IPS-18c (cell line): ENCODE results near the gene YWHAQ.
A peak's percentile ranks its signal among the peaks of the same experiment; 100 is the strongest.

Source experiments
- H3K4me3 ChIP-seq: 2 replicates; pipeline ENCODE4 v1.7.0; 2013; ENCODE audit warnings: low read depth, mild to moderate bottlenecking, low read length, moderate library complexity; ENCODE audit not compliant: insufficient read depth
- H3K9me3 ChIP-seq: one replicate; pipeline ENCODE4 v1.6.1; 2013; ENCODE audit warnings: mild to moderate bottlenecking, low read length, moderate library complexity; ENCODE audit not compliant: control insufficient read depth, insufficient read depth

YWHAQ gene

GRCh38 chr2:9630736-9631552 lies at the start of gene YWHAQ:
Gene YWHAQ (minus strand): TSS chr2:9630997. CDS start chr2:9630452, 545 bp downstream.
- Histone ChIP-seq H3K4me3 (peak within 1 kb of the TSS; percentile 94), H3K9me3 (no peaks in the 10 kb centered on the region)

- no peaks in the 10 kb centered on the region for H3K9me3 ChIP-seq
- no peak overlapping the region for H3K4me3 ChIP-seq
These were observed 49.3 kb upstream of the YWHAQ start for GRCh38 chr2:9680082-9680481.

- Histone ChIP-seq H3K9me3 (peaks cover 2% of the 10 kb centered on the region), H3K4me3 (no peak overlapping the region)
These were observed 48.4 kb upstream of the YWHAQ start for GRCh38 chr2:9679218-9679617.

GRCh38 chr2:9678544-9678943 lies 47.7 kb upstream of the YWHAQ start:
- peaks cover 2% of the 10 kb centered on the region for H3K9me3 ChIP-seq
- no peak overlapping the region for H3K4me3 ChIP-seq

GRCh38 chr2:9675415-9676351 lies 44.9 kb upstream of the YWHAQ start:
- H3K4me3 ChIP-seq, result no peak overlapping the region

GRCh38 chr2:9674891-9675414 lies 44.2 kb upstream of the YWHAQ start:
- no peak overlapping the region for H3K4me3 ChIP-seq

More at GRCh38 chr2:9675415-9676351, 44.9 kb upstream of the YWHAQ start:
- peaks cover 2% of the 10 kb centered on the region for H3K9me3 ChIP-seq

GRCh38 chr2:9673914-9674481 lies 43.2 kb upstream of the YWHAQ start:
- H3K9me3 ChIP-seq, result peaks cover 2% of the 10 kb centered on the region

More at GRCh38 chr2:9674891-9675414, 44.2 kb upstream of the YWHAQ start:
- H3K9me3 ChIP-seq, result peaks cover 2% of the 10 kb centered on the region

GRCh38 chr2:9668687-9669345 lies 38.0 kb upstream of the YWHAQ start:
- Histone ChIP-seq H3K4me3 (no peak overlapping the region), H3K9me3 (no peaks in the 10 kb centered on the region)

More at GRCh38 chr2:9673914-9674481, 43.2 kb upstream of the YWHAQ start:
- no peak overlapping the region for H3K4me3 ChIP-seq

GRCh38 chr2:9667826-9668225 lies 37.0 kb upstream of the YWHAQ start:
- Histone ChIP-seq H3K4me3 (no peak overlapping the region), H3K9me3 (no peaks in the 10 kb centered on the region)

GRCh38 chr2:9666306-9666705 lies 35.5 kb upstream of the YWHAQ start:
- Histone ChIP-seq H3K9me3 (no peaks in the 10 kb centered on the region), H3K4me3 (no peak overlapping the region)

GRCh38 chr2:9665898-9666297 lies 35.1 kb upstream of the YWHAQ start:
- no peak overlapping the region for H3K4me3 ChIP-seq

GRCh38 chr2:9664365-9664764 lies 33.6 kb upstream of the YWHAQ start:
- no peaks in the 10 kb centered on the region for H3K9me3 ChIP-seq
- no peak overlapping the region for H3K4me3 ChIP-seq

More at GRCh38 chr2:9665898-9666297, 35.1 kb upstream of the YWHAQ start:
- no peaks in the 10 kb centered on the region for H3K9me3 ChIP-seq

GRCh38 chr2:9663008-9663879 lies 32.4 kb upstream of the YWHAQ start:
- Histone ChIP-seq H3K4me3 (no peak overlapping the region), H3K9me3 (no peaks in the 10 kb centered on the region)

- H3K9me3 ChIP-seq, result no peaks in the 10 kb centered on the region
These were observed 30.5 kb upstream of the YWHAQ start for GRCh38 chr2:9661261-9661660.

GRCh38 chr2:9660781-9661180 lies 30.0 kb upstream of the YWHAQ start:
- Histone ChIP-seq H3K9me3 (no peaks in the 10 kb centered on the region), H3K4me3 (no peak overlapping the region)

More at GRCh38 chr2:9661261-9661660, 30.5 kb upstream of the YWHAQ start:
- H3K4me3 ChIP-seq, result no peak overlapping the region

GRCh38 chr2:9660154-9660553 lies 29.4 kb upstream of the YWHAQ start:
- H3K9me3 ChIP-seq, result no peaks in the 10 kb centered on the region
- no peak overlapping the region for H3K4me3 ChIP-seq
